Measurements from ENCODE around the gene KIF1B. TPM values are rescaled to one million over a fixed set of nuclear protein-coding genes. Genes with fewer than 3 reads are reported as not detected.

KIF1B gene
- total and polyA plus RNA-seq, 10 donors: 1.6 to 53.5 (median 34.5) TPM

DNA sequence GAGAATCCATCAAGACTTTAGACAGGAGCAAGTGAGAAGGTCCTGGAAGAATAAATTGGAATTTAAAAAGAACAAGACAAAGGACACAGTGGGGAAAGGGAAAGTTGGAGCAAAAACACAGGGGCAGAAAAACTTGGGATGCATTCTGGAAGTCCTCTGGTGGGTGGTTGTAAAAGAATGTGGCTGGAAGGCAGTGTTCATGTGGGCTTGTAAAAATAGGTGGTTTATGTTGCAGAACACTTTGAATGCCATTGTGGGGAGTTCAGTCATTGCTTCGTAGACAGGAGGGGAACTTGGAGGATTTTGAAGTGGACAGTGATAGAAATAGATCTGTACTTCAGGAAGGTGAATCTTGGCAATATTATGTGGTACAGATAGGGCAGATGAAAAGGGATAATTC is 15.2 kb downstream of the KIF1B start:
- DNase-seq: no peak
- Histone ChIP-seq H3K4me1 (peaks cover 0 to 42% (median 11%) of the 10 kb centered on the region in 6 donors), H3K27me3 (replicated peaks in 1 of 7) (no peaks in the 10 kb centered on the region), H3K36me3 (no peaks in the 10 kb centered on the region), H3K27ac (no peak overlapping the region), H3K9me3 (no peaks in the 10 kb centered on the region), H3K4me3 (no peak overlapping the region)
- 73 to 92% (median 77%) methylated on average over 1 of the region's 1 CpG for WGBS, 5 donors
- TF ChIP-seq POLR2A (IDR thresholded peaks at IDR 0.05) (no peak), POLR2AphosphoS5 (IDR thresholded peaks at IDR 0.05) (no peak)
- TF ChIP-seq, protein P1, sequence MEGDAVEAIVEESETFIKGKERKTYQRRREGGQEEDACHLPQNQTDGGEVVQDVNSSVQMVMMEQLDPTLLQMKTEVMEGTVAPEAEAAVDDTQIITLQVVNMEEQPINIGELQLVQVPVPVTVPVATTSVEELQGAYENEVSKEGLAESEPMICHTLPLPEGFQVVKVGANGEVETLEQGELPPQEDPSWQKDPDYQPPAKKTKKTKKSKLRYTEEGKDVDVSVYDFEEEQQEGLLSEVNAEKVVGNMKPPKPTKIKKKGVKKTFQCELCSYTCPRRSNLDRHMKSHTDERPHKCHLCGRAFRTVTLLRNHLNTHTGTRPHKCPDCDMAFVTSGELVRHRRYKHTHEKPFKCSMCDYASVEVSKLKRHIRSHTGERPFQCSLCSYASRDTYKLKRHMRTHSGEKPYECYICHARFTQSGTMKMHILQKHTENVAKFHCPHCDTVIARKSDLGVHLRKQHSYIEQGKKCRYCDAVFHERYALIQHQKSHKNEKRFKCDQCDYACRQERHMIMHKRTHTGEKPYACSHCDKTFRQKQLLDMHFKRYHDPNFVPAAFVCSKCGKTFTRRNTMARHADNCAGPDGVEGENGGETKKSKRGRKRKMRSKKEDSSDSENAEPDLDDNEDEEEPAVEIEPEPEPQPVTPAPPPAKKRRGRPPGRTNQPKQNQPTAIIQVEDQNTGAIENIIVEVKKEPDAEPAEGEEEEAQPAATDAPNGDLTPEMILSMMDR (IDR thresholded peaks at IDR 0.05 in 8 of 11, conservative IDR thresholded peaks at IDR 0.05 in 3 of 11): no peak
- intact Hi-C loops (cut with DNase I; ENCODE audit: low total_unique reads): no loop called here

DNA sequence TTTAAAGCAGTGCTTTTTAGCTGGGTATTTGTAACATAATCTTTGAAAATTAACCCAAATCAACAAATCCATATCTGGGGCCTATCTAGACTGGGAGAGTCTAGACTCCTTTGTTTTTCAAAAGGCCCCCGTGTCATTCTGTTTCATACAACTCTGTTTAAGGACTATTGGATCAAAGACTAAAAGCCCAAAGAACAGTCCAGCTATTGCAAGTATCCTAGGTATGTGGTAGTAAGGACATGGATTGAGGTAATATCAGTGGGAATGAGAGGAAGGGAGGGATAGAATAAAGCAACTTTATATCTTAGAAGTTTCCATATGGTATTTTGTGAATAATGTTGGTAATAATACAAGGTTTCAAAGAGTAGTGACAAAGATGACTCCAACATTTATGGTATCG is 18.2 kb downstream of the KIF1B start:
- Histone ChIP-seq H3K9me3 (no peaks in the 10 kb centered on the region), H3K36me3 (peaks cover 0 to 9% (median 0%) of the 10 kb centered on the region in 6 donors), H3K27me3 (replicated peaks in 1 of 7) (no peaks in the 10 kb centered on the region), H3K27ac (no peak overlapping the region), H3K4me1 (peaks cover 0 to 21% (median 5%) of the 10 kb centered on the region in 6 donors), H3K4me3 (no peak overlapping the region)
- WGBS, 5 donors: 88 to 98% (median 93%) methylated on average over 2 of the region's 2 CpGs
- no peak for DNase-seq
- intact Hi-C loops (cut with DNase I; ENCODE audit: low total_unique reads): no loop called here
- TF ChIP-seq POLR2AphosphoS5 (IDR thresholded peaks at IDR 0.05) (no peak), POLR2A (IDR thresholded peaks at IDR 0.05) (no peak)
- TF ChIP-seq, protein P1 (IDR thresholded peaks at IDR 0.05 in 8 of 11, conservative IDR thresholded peaks at IDR 0.05 in 3 of 11): no peak

DNA sequence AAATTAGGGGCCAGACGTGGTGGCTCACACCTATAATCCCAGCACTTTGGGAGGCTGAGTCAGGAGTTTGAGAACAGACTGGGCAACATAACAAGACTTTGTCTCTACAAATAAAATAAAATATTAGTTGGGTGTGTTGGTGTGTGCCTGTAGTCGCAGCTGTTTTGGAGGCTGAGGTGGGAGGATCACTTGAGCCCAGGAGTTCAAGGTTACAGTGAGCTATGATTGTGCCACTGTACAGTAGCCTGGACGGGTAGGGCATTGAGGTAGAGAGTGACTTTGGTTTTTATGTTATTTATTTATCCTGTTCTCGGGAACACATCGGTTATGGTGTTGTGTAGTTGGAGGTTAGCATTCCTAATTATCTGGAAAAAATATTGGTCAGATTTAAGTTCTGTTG is 19.5 kb downstream of the KIF1B start:
- WGBS, 5 donors: 88 to 96% (median 91%) methylated on average over 5 of the region's 5 CpGs
- Histone ChIP-seq H3K27ac (no peak overlapping the region), H3K27me3 (replicated peaks in 1 of 7) (no peaks in the 10 kb centered on the region), H3K4me3 (no peak overlapping the region), H3K36me3 (peaks cover 0 to 23% (median 0%) of the 10 kb centered on the region in 6 donors), H3K4me1 (peaks cover 0 to 21% (median 4%) of the 10 kb centered on the region in 6 donors), H3K9me3 (no peaks in the 10 kb centered on the region)
- no peak for DNase-seq
- intact Hi-C loops (cut with DNase I; ENCODE audit: low total_unique reads): no loop called here
- TF ChIP-seq POLR2A (IDR thresholded peaks at IDR 0.05): no peak
- TF ChIP-seq, protein P1 (IDR thresholded peaks at IDR 0.05 in 8 of 11, conservative IDR thresholded peaks at IDR 0.05 in 3 of 11): no peak
- TF ChIP-seq POLR2AphosphoS5 (IDR thresholded peaks at IDR 0.05): no peak

DNA sequence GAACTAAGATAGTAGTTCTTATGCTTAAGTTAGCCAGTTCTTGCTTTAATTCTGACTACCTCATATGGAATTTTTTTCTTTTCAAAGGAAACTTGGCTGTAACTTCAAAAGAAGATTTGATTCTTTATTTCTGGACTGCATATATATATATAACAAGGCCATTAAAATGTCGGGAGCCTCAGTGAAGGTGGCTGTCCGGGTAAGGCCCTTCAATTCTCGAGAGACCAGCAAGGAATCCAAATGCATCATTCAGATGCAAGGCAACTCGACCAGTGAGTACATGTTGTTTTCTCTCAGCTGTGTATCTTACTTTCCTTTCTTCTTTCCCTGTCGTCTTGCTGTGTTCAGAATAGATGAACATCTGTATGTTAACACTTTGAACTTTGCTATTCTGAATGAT is 21.8 kb downstream of the KIF1B start:
- peaks cover 0 to 41% (median 0%) of the 10 kb centered on the region in 6 donors for H3K36me3 ChIP-seq
- TF ChIP-seq POLR2AphosphoS5 (IDR thresholded peaks at IDR 0.05) (no peak), POLR2A (IDR thresholded peaks at IDR 0.05) (no peak)
- TF ChIP-seq, protein P1 (IDR thresholded peaks at IDR 0.05 in 8 of 11, conservative IDR thresholded peaks at IDR 0.05 in 3 of 11): no peak
- peaks cover 0 to 30% (median 9%) of the 10 kb centered on the region in 6 donors for H3K4me1 ChIP-seq
- DNase-seq: no peak
- H3K27me3 ChIP-seq (replicated peaks in 1 of 7): no peaks in the 10 kb centered on the region
- intact Hi-C loops (cut with DNase I; ENCODE audit: low total_unique reads): no loop called here
- H3K27ac ChIP-seq: no peak overlapping the region
- no peaks in the 10 kb centered on the region for H3K9me3 ChIP-seq
- H3K4me3 ChIP-seq: no peak overlapping the region
- 73 to 93% (median 77%) methylated on average over 5 of the region's 5 CpGs for whole genome bisulfite sequencing, 5 donors
